ENCODE results near the gene NSMCE1.

DNA sequence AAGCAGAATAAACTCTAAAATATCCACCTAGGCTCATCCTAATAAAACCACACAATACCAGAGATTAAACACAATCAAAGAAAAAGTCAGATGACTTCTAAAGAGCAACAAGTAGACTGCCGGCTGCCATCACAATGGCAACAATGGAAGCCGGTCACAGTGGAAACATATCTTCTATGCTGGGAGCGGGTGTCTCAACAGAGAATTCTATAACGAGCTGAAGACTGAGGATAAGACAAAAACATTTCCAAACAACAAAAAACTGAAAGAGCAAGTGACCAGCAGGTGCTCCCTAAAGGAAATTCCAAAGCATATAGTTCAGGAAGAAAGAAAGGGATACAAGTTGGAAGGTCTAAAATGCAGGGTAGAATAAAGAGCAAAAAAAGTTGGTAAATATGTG is 8.9 kb downstream of the NSMCE1 start:
- TF ChIP-seq, protein P1, sequence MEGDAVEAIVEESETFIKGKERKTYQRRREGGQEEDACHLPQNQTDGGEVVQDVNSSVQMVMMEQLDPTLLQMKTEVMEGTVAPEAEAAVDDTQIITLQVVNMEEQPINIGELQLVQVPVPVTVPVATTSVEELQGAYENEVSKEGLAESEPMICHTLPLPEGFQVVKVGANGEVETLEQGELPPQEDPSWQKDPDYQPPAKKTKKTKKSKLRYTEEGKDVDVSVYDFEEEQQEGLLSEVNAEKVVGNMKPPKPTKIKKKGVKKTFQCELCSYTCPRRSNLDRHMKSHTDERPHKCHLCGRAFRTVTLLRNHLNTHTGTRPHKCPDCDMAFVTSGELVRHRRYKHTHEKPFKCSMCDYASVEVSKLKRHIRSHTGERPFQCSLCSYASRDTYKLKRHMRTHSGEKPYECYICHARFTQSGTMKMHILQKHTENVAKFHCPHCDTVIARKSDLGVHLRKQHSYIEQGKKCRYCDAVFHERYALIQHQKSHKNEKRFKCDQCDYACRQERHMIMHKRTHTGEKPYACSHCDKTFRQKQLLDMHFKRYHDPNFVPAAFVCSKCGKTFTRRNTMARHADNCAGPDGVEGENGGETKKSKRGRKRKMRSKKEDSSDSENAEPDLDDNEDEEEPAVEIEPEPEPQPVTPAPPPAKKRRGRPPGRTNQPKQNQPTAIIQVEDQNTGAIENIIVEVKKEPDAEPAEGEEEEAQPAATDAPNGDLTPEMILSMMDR (IDR thresholded peaks at IDR 0.05), result no peak
- TF ChIP-seq EZH2 (IDR thresholded peaks at IDR 0.05; ENCODE audit: borderline replicate concordance, insufficient read depth, low read depth, low read length, poor library complexity, severe bottlenecking), result no peak

Data from B cell (primary cell).